ENCODE results near the gene AUTS2.

The AUTS2 gene

DNA sequence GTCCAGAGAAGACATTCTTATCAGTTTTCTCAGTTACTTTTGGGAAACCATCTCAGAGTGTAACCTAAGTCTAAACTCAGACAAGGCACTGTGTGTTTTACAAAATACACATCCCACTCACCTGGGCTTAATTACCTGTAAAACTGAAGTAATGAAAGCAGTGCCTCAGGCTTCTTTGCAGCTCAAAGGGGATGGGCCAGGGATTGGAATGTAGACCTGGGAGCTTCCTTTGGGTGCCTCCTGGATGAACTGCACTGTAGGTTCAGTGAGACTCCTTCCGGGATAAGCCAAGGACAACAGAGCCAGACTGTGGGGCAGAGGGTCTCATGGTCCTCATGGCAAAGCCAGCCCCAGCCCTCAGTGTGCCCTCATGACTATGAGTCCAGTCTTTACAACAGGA is 861.3 kb downstream of the AUTS2 start:
- DNase-seq, result no peak

DNA sequence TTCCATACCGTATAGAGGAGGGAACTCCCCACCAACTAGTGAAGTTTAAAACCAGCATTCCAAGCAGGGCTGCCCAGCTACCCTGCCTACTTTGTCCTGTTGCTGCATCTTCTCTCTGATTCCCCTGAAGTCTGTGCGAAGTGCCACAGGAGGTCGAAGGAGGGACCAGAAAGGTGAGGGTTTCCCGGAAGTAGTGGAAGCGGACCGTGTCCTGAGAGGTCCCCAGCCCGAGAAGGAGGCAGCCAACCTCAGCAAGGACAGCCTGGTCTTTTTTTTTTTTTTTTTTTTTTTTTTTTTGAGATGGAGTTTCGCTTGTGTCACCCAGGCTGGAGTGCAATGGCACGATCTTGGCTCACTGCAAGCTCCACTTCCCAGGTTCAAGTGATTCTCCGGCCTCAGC is 861.8 kb downstream of the AUTS2 start:
- no peak for DNase-seq

DNA sequence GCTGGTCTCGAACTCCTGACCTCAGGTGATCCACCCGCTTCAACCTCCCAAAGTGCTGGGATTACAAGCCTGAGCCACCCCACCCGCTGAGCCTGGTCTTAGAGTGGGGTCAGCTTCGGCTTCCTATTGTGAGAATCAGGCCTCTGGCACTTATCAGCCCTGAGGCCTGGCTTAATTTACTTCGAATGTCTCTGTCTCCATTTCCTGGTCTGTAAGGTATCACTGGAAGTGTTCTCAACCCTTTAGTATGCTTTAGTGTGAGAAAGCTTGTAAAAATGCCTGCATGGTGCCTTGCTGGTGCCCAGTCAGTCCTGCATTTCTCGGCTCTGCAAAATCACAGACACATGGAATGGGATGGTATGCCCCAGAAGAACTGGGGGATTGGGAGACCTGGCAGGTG is 862.3 kb downstream of the AUTS2 start:
- DNase-seq, result no peak

DNA sequence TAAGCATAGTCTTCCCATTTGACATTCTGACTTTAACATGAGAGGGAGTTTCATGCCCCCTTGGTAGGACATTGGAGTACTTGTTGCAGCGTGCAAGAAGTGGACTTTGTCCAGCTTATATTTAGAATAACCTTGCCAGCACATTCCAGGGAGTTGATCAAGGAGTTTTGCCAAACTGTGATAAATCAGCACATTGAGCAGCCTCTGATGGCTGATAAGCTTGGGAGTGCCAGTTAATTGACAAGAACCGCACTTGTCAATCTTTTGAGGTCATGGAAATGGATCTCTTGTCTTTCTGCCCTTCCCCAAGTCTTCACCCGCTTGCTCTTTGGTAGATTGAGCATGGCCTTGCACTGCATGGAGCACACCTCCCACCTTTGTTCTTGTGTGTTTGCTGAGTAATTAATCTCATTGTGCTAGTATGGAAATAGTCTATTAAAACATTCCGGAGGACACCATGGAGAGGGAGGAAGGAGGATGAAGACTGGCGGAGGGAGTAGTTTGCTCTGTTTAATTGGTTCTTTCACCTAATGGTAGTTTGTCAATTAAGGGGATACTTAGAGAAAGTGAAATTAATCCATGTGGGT is 865.2 kb downstream of the AUTS2 start:
- no peak for DNase-seq

DNA sequence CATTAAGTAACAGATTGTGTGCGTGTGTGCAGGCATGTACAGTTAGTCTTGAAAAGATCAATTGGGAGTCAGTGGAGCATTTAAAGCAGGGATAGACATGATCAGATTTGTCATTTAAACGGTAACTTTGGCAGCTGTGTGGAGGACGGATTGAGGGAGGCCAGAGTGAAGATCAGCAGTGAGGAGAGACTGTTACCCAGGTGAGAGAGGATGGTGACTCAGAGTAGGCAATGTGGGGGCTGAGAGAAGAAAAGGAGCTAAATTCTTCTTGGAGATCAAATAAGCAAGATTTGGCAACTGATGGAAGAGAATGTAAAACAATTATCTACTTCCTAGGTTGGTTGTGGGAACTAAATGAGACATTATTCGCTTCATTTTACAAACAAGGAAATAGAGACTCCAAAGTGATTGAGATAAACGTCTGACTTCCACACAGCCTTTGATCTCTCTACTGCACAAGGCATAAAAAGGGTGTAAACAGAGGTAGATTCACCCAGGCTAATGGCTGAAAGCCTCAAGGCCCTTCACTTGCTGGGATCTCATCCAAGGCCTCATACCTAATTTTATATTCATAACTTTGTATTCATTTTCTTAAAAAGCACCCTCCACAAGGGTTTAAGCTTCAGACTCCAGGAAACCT is 868.6 kb downstream of the AUTS2 start:
- DNase-seq, result no peak

DNA sequence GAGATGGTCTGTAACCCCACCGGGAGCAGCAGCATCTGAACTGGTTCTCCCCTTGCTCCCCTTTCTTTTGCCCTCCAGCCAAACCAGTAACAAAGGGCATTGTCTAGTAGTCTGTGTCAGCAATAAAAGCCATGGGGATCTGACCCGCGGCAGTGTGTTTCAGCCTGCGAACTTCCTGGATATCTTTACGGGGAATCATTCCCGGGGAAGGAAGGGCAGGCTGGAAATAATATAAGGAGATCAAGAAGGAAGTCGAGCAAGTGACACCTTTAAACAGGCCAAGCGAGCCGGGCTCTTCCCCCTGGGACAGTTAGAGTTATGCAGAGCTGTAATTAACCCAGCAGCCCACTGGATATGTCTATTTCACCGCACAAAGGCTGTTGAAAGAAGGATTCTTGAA is 872.5 kb downstream of the AUTS2 start:
- no peak for DNase-seq

DNA sequence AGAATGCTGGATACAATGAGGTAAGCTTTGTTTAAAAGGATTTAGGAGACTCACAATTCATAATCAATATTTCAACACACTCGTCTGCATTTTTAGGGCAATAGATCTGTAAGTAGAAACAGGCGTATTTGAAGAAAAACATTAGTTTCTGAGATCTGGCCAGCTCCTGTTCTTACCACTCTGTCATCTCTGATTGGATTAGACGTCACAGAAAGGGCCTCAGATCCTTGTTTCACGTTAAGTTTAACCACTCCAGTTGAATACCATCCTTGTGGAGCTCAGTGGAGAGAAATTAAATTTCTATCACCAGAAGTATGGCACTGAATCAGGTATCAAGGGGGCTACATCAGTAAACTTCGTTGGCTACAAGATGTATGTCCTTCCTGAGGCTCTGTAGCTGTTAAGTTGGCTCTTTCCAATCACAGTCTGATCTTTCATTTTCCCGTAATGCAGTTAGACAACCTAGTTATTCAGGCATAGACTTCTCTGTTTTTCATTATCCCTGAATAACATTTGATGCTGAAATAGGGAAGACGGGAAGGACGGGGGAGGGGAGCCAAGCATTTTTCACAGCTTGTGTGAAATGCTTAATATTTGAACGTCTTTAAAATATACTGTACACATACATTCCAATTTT is 874.4 kb downstream of the AUTS2 start:
- no peak for DNase-seq

DNA sequence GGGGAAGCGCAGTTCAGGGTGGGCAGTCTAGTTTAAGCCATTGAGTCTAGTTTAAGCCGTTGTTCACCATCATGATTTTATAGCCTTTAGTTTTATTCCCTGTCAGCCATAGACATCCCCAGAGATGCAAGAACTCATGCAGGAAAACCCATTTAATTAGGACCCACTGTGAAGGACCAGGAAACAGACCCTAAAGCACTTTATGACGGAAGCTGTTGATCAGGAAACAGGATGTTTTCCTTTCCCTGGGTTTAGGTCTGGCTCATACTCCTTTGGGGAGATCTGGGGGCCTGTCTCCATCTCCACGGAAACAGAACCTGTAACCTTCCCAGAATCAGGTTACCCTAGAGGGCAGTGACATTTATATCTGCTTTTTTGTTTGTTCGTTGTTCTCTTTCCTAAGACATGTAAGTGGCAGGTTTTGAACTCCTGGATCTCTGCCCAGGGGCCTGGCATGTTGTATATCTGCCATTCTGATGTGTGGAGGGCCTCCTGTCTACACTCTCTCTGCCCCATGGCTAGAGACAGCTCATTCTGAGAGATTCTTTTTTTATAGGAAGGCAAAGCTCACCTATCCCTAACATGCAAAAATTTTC is 876.5 kb downstream of the AUTS2 start:
- no peak for DNase-seq

DNA sequence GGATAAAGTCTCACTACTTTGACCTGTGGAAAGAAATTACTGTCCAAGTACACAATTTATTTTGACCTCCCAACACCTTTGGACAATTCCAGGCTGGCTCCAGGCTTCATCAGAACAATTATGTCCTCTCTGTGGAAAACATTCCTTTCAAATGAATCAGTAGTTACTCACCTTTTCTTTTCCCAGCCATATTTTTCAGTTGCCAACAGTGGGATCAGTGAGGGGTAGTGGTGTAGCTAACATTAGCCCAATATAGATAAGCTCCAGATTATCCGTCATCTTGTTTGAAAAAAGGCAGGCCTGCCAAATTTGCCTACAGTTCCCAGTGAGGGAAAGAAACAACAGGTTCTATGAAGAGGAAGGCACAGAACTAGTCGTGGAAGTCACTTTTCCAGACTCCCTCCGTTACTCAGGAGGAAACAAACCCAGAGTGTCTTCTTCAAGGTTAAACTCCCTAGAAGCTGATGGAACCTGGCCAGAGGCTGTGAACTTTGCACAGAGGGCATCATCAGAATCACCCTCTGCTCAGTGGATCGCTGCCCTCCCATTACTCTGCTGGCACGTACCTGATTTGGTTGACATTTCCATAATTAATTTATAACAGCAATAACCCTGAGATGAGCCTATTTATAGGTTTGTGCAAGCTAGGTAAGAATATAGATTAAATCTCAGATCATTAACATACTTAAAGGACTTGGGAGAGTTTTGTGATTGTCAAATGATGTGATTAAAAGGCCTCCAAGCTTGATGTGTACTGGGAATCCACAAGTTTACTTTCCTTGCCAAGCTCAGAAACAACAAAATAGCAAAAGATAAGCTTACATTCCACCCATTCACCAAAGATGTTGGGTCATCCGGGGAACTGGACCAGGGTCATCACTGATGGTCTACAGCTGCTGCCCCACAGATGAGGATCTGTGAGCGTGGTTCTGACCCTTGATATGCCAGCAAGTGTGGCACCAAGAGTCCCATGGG is 879.0 kb downstream of the AUTS2 start:
- no peak for DNase-seq

DNA sequence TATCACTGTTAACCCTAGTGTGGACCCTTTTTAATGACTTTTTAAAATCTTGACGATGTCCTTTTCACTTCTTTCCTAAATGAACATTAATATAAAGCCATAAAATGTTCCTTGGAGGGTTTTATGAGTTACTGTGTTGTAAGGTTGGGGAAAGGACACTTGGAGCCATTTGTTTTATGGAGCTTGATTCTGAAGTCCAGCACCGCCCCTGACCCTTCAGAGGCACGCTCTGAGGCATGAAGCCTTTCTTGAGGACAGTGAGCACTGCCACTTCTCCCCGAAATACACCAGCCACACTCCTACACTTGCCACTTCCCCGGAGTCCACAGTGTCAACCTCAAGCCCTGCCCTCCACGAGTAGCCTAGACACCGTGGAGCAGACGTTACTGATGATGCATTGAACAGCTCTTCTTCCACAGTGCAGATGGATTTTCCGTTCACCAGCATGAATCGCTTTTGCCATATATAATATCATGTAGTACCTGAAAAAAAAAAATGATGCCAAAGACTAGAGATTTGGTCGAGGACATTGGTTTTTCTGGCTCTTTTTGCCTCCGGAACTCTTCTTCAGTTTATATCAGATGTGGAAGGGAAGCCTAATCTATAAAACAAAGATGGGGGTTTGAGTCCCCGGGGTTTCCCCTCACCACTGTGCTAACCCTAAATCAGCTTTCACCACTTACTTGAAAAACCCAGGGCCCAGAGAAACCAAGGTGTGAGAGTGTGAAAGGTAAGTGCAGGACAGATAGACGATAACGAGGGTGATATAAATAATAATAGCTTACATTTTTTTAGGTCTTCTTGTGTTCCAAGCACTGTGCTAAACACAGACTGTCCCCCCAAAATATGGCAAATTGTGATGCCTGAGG is 881.1 kb downstream of the AUTS2 start:
- no peak for DNase-seq

DNA sequence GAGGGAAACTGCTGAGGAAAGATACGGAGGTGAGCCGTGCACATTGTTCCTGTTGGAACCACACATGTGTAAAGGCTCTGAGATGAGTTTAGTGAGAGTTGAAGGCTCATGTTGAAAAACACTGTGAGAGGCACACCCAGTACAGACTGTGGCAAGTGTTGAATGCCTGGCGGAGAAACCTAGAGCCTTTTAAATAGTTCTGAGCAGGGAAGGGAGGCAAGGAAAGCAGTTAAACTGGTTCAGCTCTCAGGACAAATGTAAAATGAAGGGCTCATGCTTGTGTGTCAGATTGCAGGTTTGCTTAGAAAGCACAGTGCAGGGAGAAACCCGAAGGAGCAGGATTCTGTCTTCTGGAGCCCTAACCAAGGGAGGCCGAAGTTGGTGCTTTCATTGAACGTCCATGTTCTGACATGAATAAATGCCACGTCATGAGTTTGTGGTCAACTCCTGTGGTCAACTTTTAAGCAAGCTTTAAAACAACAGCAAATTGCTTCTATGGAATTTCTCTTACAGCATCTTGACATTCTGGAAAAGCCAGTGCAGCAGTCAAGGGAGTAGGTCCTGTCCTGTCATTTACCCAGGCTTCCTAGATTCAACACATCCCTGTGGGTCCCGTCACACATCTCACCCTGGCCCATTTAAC is 882.8 kb downstream of the AUTS2 start:
- DNase-seq, result no peak

DNA sequence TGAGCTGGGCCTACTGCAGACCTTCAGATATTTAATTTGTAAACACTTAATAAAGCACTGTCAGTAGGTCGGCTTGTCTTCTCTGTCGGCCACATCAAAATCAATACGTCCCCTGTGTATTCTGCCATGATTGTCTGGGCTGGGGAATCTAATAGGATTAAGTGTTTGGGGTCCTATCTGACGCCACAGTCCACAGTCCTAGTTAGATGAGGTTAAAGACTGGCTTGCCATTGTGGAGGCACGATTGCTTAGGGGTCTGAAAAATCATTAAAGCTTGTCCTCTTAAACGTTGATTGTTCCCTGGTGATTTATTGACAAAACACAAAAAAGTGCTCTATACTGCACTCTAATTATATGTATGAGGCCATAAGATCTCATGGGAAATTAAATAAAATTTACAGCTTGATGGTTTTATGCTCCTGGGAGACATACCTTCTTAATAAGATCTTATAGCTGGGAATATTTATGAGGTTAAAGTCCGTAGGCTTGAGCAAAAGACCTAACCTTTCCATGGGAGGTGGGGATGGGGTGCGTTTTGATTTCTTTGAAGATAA is 883.4 kb downstream of the AUTS2 start:
- DNase-seq, result no peak

DNA sequence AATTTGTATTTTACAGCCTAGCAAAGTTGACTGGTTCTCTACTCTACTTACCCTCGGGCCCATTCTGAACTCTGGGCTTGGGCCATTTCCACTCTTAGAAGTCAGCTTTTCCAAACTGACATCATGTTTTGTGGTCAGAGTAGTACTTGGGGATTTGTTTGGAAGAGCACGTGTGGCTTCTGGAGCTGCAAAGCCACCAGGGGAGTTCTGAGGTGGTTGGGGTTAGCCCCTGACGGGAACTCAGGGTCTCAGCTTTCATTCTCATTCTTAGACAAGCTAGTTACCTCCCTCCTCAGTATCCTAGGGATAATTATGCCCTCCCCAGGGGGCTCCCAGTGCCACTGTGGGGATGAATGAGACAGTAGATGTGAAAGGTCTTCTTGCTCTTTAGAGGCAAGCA is 886.0 kb downstream of the AUTS2 start:
- no peak for DNase-seq

DNA sequence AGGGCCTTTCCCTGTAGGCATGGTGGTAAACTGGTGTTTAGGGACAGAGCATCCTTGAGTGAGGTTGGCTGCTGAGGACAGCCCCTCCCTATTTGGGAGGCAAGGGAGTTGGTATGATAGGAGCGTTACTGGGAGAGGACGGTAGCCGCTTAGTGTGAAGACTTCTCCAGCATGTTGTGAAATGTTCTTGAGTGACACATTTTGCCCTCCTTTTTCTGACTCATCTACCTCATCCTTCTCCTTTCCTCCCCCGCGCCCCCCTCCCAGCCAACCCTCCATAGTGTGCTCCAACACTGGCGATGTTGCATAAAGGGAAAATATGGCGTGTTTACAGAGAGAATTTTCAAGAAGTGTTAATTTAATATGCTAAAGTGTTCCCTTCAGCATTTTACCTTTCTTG is 888.7 kb downstream of the AUTS2 start:
- no peak for DNase-seq

DNA sequence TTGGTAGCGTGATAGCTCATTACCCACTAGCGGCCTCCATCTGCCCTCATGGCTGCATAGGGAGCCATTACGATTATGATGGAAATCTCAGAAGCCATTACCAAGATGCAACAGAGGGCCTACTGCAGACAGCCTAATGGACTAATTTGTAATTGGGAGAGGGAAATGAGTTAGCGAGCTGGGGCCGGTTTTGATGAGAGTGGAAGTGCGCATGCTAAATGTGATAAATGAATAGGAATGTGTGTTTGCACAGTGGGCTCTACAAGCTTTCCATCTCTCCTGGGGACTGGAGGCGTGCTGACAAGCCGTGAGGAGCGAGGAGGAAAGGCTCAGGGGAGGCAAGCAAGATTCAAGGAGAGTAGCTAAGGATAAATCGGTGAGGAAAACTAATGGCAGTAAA is 889.2 kb downstream of the AUTS2 start:
- DNase-seq, result no peak

DNA sequence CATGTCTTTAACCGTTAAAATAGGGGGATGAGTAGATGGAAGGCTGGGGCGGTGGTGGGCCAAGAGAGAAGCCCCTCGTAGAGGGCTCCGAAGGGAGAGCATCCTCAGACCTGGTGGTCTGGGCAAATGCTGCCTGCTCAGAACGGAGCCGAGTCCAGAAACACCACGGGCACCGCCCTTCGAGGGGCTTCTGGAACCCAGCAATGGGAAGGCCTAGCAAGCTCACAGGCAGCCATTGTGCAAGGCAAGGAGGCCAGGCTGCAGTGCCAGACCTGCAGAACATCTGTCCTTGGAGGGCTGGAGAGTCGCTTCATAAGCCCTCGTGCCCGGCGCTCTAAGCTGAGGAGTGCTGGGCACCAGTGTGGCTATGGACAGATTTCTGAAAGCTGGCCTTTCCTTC is 889.6 kb downstream of the AUTS2 start:
- no peak for DNase-seq

DNA sequence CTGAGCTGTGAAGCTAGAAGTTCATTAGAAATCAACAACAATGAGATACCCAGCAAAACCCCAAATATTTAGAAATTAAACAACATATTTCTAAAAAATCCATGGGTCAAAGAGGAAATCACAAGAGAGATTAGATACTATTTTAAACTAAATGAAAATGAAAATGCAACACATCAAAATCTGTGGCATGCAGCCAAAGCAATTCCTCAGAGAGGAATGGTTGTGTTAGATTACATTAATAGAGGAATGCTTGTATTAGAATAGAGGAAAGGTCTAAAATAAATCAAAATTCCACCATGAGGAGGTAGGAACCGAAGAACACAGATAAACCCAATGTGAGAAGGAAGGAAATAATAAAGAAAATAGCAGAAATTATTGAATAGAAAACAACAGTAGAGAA is 891.5 kb downstream of the AUTS2 start:
- no peak for DNase-seq

DNA sequence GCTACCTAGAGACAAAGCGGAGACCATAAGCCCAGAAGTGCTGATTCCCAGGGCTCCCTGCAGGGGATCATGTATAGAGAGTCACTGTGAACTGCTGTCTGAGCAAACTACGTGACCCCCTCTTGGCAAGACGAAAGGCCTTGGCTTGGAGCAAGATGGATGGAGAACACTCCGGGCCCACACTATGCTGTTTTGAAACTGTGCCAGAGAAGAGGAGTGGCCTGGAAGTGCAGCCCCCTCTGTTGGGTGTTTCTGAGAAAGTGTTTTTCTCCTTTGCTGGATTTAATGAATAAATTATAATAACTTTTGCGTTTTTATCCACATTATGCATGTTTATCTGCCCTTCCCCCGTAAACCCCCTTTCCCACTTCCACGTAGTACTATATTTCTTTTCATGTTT is 894.4 kb downstream of the AUTS2 start:
- DNase-seq, result no peak

DNA sequence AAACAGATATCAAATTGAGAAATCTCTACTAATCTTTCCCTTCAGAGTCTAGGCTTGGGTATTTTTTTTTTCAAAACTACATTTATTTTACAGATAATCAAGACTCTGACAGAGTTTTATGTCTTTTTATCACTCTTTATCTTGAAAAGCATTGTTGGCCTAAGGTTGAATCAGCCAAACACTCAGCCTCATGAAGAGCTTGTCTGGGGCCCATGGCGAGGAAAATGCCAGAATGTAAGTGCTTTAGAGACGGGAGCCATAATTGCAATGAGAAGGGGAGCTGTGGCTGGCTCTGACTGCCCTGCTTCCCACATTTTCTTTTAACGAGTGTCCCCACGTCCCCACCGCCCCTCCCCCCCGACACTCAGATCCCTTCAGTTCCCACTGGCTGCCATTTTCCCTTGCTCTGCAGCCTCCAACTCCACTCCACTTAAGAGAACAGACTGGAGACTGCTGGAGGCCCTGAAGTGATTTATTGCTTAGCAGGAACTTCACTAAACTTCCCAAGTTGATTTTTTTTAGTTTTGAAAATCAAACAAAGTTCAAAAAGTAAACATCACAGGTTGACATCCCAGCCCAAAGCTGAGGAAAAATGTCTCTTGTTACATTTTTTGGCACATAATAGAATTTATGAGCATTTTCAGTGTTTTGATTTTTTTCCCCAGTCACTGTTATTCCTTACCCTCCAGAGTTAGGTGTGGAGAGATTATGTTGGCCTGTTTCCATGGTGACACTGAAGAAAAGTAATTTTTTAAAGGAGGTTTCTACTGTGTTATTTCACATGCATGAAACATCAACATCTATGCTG is 896.2 kb downstream of the AUTS2 start:
- DNase-seq, result no peak

DNA sequence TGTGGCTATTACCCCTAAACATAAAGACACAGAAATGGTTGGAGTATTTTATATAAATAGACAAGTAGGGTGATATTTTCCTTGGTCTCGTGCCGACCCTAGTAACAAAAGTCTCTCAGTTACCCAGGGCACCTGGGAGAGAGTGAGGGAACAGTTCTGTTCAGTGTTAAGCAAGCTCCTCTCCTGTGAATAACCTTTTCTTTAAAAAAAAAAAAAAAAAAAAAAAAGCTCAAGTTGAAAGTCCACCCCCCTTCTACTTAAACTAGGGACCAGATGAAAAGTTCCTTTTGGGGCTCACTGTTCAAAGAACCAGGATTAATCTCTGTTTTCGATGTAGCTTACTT is 896.7 kb downstream of the AUTS2 start:
- no peak for DNase-seq

DNA sequence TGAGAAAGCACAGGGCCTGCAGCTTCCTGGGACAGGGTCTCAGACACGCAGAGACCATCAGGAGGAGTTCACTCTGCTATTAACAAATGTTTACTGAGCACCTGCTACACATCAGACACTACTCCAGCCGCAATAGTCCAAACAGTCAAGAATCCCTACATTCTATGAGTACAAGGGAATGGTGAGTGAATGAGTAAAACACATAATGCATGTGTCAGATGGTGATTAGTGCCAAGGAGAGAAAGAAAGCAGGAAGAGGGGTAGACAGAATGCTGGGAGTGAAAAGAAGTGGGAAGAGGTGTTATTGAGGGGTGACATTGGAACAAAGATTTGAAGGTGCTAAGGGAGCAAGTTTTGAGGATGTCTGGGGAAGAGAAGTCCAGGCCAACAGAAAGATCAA is 899.5 kb downstream of the AUTS2 start:
- DNase-seq, result no peak

All from NCI-H2081 treated with DMSO at 0.1 percent for 48 hours (cell line).